ENCODE results near the gene COL2A1.

COL2A1 gene

GRCh38 chr12:47991106-47992061 is 12.9 kb downstream of the COL2A1 start:
- no peak for DNase-seq (ENCODE audit: extremely low read depth in 1 of 2, low read depth in 1 of 2)

- no peak for DNase-seq (ENCODE audit: extremely low read depth in 1 of 2, low read depth in 1 of 2)
Observed at GRCh38 chr12:47990351-47991105, 13.7 kb downstream of the COL2A1 start.

- no peak for DNase-seq (ENCODE audit: extremely low read depth in 1 of 2, low read depth in 1 of 2)
Observed at GRCh38 chr12:47989666-47990065, 14.6 kb downstream of the COL2A1 start.

- no peak for DNase-seq (ENCODE audit: extremely low read depth in 1 of 2, low read depth in 1 of 2)
Observed at GRCh38 chr12:47989023-47989417, 15.3 kb downstream of the COL2A1 start.

- DNase-seq (ENCODE audit: extremely low read depth in 1 of 2, low read depth in 1 of 2): no peak
Observed at GRCh38 chr12:47988073-47989022, 15.9 kb downstream of the COL2A1 start.

GRCh38 chr12:47987411-47988072 is 16.7 kb downstream of the COL2A1 start:
- no peak for DNase-seq (ENCODE audit: extremely low read depth in 1 of 2, low read depth in 1 of 2)

- DNase-seq (ENCODE audit: extremely low read depth in 1 of 2, low read depth in 1 of 2): no peak
Observed at GRCh38 chr12:47986832-47987231, 17.4 kb downstream of the COL2A1 start.

- DNase-seq (ENCODE audit: extremely low read depth in 1 of 2, low read depth in 1 of 2): no peak
Observed at GRCh38 chr12:47986291-47986660, 18.0 kb downstream of the COL2A1 start.

- no peak for DNase-seq (ENCODE audit: extremely low read depth in 1 of 2, low read depth in 1 of 2)
Observed at GRCh38 chr12:47985596-47986290, 18.5 kb downstream of the COL2A1 start.

- no peak for DNase-seq (ENCODE audit: extremely low read depth in 1 of 2, low read depth in 1 of 2)
Observed at GRCh38 chr12:47984331-47984801, 19.9 kb downstream of the COL2A1 start.

GRCh38 chr12:47983541-47984115 is 20.6 kb downstream of the COL2A1 start:
- no peak for DNase-seq (ENCODE audit: extremely low read depth in 1 of 2, low read depth in 1 of 2)

GRCh38 chr12:47982770-47983169 is 21.5 kb downstream of the COL2A1 start:
- DNase-seq (ENCODE audit: extremely low read depth in 1 of 2, low read depth in 1 of 2): no peak

- DNase-seq (ENCODE audit: extremely low read depth in 1 of 2, low read depth in 1 of 2): no peak
Observed at GRCh38 chr12:47982311-47982710, 22.0 kb downstream of the COL2A1 start.

GRCh38 chr12:47981496-47982260 is 22.6 kb downstream of the COL2A1 start:
- DNase-seq (ENCODE audit: extremely low read depth in 1 of 2, low read depth in 1 of 2): no peak

GRCh38 chr12:47980779-47981495 is 23.3 kb downstream of the COL2A1 start:
- DNase-seq (ENCODE audit: extremely low read depth in 1 of 2, low read depth in 1 of 2): no peak

- no peak for DNase-seq (ENCODE audit: extremely low read depth in 1 of 2, low read depth in 1 of 2)
Observed at GRCh38 chr12:47980197-47980596, 24.1 kb downstream of the COL2A1 start.

GRCh38 chr12:47979686-47980085 is 24.6 kb downstream of the COL2A1 start:
- no peak for DNase-seq (ENCODE audit: extremely low read depth in 1 of 2, low read depth in 1 of 2)

- DNase-seq (ENCODE audit: extremely low read depth in 1 of 2, low read depth in 1 of 2): no peak
Observed at GRCh38 chr12:47979166-47979565, 25.1 kb downstream of the COL2A1 start.

Measured in activated CD8-positive, alpha-beta memory T cell treated with anti-CD3 and anti-CD28 coated beads for 1 hour (primary cell).